HG03135 (cell line): ENCODE data around the gene PPP1R2B.

Experiments
- ATAC-seq: cut with Tn5 transposase; IDR thresholded peaks from one replicate; pipeline ENCODE4 v1.9.1; 2021; ENCODE audit warnings: mild to moderate bottlenecking, moderate library complexity; ENCODE audit not compliant: unreplicated experiment

PPP1R2B gene

GRCh38 chr5:156871212-156871611 is 21.1 kb downstream of the PPP1R2B start:
- no peak for ATAC-seq

- peak; percentile 95 for ATAC-seq
These were observed 29.7 kb downstream of the PPP1R2B start for GRCh38 chr5:156879665-156880285.

DNA sequence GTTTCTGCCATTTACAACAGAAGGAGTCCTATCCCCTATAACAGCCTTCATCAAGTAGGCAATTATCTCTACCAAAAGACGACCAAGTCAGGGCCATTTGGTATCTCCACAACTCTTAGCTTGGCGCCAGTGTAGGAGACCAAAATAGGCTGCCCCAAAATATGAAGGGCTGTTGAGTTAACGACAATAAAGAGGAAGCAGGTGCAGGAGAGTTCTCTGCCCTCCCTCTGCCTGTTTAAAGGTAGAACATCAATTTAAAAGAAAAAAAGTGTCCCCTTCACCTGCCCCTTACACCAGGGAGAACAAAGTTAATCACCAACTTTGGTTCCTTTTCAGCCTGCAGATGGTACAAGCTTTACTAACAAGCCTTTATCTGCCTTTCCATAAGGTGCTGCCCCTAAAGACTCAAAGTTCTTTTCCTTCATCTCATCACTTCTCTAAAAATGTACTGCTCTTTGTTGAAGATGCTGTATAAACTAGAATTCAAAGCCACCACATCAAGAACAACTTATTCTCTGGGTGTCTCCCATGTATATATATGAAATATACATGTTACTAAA is 33.3 kb downstream of the PPP1R2B start:
- ATAC-seq = no peak

- ATAC-seq = no peak
These were observed 38.4 kb downstream of the PPP1R2B start for GRCh38 chr5:156888520-156888919.

GRCh38 chr5:156892223-156892622 is 42.1 kb downstream of the PPP1R2B start:
- no peak for ATAC-seq

GRCh38 chr5:156892864-156893263 is 42.8 kb downstream of the PPP1R2B start:
- ATAC-seq = no peak

DNA sequence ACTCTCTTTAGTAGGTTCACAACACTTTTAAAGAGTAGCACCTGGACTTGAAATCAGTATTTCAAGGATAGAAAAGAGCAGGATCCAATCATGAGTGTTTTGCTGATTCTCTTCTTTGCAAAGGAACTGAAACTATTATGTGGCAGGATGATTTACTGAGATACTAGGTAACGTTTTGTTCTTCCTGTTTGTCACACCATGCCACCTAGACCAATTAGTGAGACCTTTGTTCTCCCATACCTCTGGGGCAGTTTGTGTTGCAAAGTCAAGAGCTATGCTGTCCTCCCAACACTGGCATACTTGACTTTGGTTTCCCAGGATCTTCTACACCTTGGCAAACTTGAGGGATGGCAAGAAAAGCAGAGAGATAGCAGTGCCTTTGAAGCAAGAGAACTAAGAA is 43.4 kb downstream of the PPP1R2B start:
- ATAC-seq = peak; percentile 78

- ATAC-seq = no peak
These were observed 46.5 kb downstream of the PPP1R2B start for GRCh38 chr5:156896546-156896945.
